Mesenteric fat pad (tissue), 1 donor: ENCODE data around the gene CFAP251. TPM values are rescaled to one million over a fixed set of nuclear protein-coding genes. Genes with fewer than 3 reads are reported as not detected.
"Not testable (repeated sequence)": the region's sequence is repeated elsewhere in the genome, so short reads cannot be mapped to it uniquely, and the experiment has no call there.

Experiments used
- DNase-seq: peaks from one replicate; pipeline ENCODE4 v3.0.0-alpha.2; 2020; ENCODE audit warnings: low spot score
- total RNA-seq: library from RNA; stranded (reverse); fragmentation: NEBNext Ultra II Directional; extraction: Animal tissue kit (Norgen Biotek cat#: 25700); gene quantifications from one replicate; pipeline ENCODE4 v1.2.1, GENCODE V29; 2021
- donor health status: DM: yes; HTN: yes; CAD: no.

CFAP251 gene
- total RNA-seq, 1 donor from 2014 or later: 2.1 TPM

DNA sequence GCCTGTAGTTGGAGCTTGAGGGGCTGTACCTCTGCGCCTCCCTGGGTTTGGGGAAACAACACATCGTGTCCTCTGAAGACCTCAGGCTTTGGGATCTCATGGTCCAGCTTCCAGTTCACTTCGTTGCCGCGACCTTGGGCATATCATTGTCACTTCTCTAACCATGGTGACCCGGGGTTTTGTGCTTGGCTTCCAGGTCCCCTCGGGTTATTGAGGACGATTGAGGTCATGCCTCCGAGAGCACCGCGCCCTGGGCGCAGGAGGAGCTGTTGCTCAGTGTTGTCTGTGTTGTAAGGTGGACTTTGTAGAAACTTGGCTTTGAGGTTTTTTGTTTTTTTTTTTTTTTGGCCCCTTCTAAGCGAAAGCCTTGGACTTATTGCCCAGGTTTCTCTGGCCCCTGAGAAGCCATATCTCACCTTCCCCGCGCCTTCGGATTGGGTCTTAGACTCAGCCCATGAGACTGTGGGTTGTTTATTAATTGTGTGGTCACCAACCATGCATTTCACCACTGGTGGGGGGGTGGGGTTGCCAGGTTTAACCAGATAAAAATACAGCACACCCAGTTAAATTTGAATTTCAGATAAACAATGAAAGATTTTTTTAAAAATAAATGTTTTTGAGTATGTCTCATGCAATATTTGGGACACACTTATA, 105.9 kb downstream of the CFAP251 start:
- no peak for DNase-seq

DNA sequence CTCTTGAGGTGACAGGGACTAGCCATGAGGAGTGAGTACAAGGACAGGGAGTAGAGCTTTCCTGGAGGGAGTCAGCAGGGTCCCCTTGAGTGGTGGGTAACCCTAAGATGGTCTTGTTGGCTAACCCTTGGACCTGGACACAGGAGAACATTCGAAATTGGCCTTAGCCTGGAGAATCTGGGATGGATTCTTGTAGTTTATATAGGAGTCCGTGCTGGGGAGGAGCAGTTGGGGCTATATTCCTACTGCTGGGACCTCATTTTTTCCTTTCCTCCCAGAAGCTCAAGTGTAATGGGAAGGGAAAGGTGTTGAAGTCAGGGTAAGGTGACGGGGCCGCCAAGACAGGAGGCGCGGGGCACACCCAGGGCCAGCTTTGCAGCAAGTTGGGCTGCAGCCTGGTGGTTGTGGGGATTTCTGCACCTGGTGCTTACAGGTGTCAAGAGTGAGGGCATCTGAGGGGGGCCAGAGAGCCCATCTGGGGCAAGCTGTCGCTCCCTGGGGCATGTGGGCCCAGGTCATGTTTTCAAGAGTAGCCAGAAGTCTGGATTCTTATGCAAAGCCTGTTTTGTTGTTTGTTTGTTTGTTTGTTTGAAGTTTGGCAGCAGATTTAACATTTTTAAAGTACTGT, 108.4 kb downstream of the CFAP251 start:
- no peak for DNase-seq

DNA sequence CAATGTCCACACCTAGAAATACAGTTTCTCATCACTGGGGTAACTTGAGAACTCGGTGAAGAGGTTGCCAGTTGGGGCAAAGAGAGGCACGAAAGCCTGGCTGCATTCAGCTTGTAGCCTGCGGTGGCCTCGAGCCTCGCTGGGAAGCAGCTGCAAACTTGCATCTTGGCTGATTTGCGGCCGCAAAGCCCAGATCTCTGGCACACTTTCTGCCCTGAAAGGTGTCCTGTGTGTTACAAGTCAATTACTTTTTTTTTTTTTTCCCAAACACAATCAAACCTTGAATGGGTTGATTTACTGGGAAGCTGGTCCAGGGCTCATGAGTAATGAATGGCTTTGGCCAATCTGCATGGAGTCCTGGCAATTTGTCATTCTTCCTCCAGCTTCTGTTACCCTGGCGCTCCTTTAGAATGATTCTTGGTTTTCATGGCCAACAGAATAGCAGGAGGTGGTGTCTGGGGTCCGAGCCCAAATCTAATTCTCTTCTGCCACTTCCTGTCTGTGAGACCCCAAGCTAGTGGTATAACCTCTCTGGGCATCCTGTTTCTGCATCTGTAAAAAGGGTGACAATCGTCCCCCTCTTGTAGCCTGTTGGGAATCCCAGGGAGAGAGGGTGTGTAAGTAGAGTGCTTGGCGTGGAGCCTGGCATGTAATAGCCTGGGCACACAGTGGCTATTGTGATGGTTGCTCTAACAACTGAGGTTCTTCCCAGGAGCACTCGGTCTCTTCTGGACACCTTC, 109.9 kb downstream of the CFAP251 start:
- DNase-seq: no peak

DNA sequence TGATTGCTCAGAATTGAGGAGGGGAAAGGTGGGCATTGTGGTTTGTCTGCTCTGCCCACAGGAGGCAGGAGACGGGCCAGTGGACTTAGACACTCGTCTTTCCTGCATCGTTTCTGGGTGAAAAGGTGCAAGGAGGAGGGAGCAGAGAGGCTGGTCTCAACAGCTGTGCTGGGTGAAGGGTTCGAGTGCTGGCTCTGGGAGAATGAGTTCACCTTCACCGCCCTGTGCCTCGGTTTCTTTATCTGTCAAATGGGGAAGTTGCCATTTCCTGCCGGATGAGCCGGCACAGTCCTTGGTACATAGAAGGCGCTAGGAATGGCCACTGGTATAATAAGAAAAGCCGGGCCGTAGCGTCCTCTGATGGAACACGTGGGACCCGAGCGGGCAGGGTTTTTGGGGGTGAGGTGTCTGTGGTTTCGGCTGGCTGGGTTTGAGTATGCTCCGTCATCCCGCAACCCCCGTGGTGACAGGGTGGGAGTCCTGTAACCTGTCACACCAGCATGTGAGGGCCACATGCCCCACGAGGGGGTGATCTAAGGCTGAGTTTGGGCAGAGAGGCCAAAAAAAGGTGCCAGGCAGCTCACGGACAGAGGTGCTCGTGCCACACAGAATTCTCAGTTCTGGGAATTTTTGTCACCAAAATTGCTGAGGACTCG, 110.6 kb downstream of the CFAP251 start:
- no peak for DNase-seq

DNA sequence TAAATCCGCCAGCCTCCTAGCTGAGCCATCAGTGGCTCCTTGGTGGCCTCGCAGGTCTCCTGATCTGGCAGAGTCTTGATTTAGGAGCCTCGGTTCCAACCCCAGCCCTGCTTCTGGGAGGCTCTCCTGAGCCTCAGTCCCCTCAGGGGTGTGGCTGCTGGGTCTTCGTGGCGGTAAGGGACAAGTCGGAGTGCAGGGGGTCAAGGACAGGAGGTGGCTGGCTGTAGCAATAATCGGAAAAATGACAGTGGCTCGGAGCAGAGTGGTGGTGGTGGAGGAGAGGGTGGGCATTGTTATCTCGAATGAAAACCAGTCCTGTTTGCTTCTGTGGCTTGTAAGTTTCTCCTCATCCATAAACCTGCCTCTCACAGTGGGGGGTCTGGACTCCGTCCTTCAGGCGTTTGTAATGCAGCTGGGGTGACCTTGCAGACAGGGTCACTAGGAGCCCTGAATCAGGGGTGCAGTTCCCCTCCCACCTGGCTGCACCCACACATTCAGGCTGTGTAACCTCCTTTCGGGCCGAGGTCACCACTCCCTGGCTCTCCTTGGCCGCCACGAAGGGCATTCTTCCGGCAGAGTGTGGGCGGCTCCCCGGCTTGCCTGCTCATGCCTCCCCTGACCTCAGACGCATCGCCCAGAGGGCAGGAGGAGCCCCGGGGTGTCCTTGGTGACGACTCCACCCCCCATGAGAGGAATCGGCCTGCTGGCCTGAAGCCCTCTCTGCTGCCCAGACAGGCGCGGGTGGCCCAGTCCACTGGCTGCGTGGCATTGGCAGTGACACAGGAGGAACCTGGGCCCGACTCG, 111.4 kb downstream of the CFAP251 start:
- no peak for DNase-seq

DNA sequence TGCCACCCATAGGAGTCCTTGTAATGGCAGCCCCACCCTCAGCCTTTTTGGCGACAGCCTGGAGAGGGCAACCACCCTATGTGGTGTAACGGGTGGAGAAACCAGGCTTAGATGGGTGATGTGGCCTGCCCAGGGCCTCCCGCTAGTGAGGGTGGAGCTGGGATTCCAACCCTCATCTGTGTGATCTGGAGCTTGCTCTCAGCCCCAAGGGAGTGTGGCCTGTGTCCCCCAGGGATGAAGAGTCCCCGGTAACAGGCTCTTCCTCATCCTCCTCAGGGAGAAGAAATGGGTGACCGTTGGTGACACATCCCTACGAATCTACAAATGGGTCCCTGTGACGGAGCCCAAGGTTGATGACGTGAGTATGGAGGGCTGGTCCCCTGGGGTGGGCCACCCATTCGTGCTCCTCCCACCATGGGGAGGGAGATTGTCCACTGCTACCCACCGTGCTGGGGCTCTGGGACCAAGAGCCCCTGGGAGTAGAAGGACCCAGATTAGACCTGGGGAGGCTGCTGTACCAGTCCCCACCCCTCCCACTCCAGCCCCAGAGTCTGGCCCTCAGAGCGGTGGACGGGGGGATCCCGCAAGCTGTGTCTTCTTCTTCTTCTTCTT, 112.1 kb downstream of the CFAP251 start:
- DNase-seq: no peak

DNA sequence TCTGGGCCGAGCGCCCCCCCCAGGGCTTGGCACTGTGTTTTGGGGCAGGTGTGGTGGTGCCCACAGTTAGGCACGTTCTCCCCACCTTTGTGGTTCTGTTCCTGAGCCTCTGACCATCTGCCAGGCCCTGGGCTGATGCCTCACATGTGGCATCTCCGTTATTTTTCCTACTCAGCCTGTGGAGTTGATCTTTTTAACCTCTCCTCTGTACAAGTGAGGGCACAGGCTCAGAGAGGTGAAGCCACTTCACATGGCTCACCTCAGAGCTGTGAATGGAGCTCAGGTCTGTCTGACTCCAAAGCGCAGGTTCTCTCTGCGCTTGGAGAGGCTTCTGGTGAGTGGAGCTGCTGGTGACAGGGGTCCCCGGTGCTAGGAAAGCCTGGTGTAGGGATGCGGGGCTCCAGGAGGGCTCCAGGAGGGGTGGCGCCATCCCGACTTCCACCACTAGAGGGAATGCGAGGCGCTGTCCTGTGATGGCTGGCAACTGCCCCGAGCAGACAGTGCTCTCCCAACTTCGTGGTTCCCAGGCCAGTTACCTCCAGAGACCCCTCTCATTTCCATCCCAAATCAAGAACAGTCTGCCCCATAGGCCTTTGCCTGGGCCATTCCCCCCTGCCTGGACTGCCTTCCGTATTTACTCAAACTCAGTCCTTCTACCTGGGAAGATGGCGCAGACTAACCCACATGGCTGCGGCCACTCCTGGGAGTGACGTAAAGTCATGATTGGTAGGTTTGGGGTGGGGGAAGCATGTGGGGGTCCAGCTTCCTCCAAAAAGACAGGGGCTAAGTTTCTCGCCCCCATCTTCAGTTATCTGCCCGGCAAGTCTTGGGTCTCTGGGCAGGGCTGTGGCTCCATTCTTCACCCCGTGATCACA, 113.2 kb downstream of the CFAP251 start:
- DNase-seq: no peak

DNA sequence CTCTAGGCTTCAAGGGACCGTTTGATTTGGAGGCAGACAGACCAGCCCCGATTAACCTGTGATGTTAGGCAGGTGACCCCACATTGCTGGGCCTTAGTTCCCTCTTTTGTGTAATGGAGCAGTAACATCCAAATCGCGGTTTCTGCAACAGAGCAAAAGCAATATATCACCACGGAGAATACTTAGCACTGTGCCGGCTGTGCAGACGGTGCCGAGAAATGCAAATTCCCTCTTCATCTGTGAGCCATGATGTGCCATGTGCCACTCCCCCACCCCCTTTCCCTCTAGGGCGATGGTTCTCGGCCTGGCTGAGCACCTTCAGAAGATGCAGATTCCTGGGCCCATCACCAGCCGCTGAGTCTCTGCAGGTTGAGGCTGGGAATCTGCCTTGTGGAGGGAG, 114.2 kb downstream of the CFAP251 start:
- no peak for DNase-seq

DNA sequence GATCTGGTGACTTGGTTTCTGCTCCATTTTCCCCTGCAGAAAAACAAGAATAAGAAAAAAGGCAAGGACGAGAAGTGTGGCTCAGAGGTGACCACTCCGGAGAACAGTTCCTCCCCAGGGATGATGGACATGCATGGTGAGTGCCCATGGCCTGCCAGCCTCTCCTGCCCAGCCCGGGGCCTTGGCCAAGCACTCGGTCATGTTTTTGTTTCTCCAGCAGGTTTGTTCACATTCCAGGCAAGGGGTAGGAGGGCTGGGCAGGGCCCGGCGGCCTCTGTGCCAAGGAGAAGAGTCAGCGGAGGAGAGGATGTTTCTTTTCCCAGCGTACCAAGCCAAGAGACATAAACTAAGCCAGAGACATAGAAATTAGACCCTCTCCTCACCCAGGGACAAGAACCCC, 116.9 kb downstream of the CFAP251 start:
- DNase-seq: no peak

DNA sequence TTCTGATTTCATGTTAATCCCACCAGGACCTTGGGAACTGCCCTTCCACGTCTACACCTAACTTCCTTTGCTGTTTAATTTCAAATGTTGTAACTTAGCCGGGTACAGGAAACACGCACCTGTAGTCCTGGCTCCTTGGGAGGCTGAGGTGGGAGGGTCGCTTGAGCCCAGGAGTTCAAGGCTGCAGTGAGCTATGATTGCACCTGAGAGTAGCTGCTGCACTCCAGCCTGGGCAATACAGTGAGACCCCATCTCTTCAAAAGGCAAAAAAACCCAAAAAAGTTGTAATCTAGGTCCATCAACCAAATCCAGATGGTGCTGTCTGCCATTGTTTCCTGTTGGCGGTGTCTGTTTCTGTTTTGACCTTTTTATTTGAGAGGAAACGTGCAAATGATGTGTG, 117.8 kb downstream of the CFAP251 start:
- DNase-seq: no peak

DNA sequence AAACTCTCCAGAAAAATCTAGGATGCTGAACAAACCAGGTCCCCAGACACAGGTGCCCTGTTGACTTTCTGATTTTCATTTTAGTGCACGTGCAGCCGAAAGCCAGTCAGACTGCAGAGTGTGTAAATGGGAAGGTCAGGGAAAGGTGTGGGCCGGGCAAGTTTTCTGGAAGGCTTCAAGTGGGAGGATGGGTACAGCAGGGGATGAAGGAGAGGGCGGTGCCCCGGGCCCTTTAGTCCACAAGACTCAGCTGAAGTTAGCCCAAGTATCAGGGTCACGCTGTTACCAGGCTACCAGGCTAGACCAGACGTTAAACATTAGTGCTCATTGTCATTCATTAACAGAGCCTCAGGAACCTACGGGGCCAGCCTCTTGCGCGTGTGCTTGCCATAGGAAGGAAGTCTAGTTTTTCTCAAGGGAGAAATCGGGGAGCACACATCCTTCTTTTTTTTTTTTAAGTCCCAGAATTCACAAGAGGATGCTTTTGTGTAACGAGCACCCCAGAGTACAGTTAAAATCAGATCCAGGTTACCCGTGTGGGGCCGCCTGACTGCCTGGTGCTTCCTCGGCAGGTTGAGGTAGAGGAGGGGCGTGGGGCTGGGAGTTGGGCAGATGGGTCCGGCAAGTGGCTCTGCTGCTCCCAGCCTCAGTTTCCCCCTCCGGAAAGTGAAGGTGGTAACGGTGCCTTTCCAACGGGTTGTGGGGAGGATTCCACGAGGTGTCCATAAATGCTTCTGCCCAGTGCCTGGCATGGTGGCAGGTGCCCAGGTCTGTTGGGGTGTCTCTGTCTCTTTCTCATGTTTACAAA, 122.4 kb downstream of the CFAP251 start:
- no peak for DNase-seq

DNA sequence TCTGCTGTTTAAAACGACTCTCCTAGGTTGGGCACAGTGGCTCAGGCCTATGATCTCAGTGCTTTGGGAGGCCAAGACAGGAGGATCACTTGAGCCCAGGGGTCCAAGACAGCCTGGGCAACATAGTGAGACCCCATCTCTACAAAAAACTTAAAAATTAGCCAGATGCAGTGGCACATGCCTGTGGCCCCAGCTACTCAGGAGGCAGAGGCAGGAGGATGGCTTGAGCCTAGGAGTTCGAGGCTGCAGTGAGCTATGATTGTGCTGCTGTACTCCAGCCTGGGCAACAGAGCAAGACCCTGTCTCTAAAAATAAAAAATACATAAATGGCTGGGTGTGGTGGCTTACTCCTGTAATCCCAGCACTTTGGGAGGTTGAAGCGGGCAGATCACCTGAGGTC, 123.1 kb downstream of the CFAP251 start:
- not testable (repeated sequence) for DNase-seq

DNA sequence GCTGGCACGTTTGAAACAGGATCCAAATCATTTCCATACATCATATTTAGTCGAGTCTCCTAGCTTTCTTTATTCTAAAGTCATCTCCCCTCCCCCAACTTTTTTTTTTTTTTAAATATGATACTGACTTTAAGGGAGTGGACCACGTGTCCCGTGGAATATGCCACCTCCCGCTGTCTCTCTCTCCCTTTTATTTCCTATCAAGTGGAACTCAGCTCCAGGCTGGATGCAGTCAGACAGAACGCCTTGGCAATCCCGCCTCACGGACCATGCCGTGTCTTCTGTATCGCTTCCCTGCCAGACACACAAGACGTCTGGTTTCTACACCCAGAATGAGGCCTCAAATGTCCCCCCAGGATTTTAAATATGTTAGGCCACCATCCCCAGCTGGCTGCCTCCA, 124.5 kb downstream of the CFAP251 start:
- DNase-seq: no peak

DNA sequence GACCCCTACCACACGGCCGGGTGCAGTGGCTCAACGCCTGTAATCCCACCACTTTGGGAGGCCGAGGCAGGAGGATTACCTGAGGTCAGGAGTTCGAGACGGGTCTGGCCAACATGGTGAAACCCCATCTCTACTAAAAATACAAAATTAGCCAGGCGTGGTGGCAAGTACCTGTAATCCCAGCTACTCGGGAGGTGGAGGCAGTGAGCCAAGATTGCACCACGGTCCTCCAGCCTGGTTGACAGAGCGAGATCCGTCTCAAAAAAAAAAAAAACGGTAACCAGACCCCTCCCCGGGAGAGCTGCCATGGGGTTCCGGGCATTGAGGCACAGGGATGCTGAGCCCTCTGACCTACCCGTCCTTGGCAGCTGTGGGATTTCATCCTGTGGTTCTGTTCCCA, 125.1 kb downstream of the CFAP251 start:
- no peak for DNase-seq

DNA sequence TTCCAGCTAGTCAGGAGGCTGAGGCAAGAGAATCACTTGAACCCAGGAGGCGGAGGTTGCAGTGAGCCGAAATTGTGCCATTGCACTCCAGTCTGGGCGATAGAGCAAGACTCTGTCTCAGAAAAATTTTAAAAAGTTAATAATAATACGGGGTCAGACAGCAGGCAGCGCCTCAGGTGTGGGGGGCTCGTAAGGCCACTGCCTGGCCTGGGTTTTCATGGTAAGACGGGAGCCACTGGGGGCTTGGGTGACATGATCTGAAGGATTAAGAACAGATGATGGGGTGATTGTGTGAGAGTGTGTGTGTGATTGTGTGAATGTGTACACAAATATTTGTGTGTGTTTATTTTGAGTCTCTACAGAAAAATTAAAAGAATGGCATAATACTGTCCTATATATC, 126.9 kb downstream of the CFAP251 start:
- DNase-seq: no peak

DNA sequence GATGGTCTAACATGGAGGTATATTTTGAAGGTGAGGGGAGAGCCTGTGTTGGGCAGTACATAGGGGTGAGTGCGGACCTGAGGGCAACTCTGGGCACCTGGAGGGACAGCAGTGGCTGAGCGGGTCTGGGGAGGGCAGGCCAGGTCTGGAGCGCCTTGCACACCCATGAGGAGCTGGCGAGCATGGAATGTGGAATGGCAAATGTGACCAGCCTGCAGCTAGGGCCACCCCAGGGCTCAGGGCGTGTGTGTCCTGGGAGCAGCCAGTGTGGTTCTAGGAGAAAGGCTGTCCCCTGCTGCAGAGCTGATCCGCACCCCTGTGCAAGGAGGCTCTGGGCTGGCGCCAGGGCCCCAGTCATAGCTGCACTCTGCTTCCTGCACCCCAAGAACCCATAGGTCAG, 127.8 kb downstream of the CFAP251 start:
- no peak for DNase-seq

DNA sequence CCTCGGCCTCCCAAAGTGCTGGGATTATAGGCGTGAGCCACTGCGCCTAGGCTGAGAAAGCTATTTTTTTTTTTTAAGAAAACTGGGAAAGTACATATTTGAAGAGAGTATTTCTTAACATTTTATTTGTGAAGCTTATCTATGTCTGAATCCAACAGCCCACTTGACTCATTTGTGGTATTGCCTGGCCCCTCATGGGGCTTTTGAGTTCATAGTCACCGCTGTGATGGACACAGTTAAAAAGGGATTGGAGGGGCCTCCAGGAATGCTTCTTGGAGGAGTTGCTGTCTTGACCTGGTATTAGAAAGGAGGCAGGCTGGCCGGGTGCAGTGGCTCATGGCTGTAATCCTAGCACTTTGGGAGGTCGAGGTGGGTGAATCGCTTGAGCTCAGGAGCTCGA, 129.8 kb downstream of the CFAP251 start:
- DNase-seq: no peak

DNA sequence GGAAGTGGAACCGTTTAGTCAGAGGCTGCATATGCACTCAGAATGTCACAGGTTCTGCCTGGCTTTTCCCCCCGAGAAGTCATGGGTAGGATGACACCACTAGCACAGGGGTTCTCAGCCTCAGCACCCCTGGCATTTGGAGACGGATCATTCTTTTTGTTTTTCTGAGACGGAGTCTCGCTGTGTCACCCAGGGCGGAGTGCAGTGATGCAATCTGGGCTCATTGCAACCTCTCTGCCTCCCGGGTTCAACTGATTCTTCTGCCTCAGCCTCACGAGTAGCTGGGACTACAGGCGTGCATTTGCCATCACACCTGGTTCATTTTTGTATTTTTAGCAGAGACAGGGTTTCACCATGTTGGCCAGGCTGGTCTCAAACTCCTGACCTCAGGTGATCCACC, 131.4 kb downstream of the CFAP251 start:
- DNase-seq: no peak

DNA sequence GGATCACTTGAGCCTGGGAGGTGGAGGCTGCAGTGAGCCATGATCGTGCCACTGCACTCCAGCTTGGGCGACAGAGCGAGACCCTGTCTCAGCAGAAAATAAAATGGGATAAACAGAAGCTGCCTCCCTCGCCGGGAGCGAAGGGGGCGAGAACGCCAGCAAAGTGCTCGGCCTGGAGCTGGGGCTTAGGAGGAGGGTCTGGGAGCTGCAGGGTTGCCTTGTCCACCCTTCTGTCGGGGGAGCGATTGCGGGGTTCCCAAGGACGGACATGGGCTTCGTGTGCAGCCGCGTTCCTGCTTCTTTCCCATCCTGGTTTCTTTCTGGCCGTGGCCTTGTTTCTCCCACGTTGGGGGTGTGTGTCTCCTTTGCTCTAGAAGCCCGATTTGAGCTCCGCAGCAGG, 132.3 kb downstream of the CFAP251 start:
- no peak for DNase-seq
